ENCODE data around the gene IFNAR1. TPM values are rescaled to one million over a fixed set of nuclear protein-coding genes. Genes with fewer than 3 reads are reported as not detected.

IFNAR1 gene
- total and polyA plus RNA-seq, 2 of the 4 experiments (the other 2 are of a cell fraction) = 7.8 to 9.9 TPM

DNA sequence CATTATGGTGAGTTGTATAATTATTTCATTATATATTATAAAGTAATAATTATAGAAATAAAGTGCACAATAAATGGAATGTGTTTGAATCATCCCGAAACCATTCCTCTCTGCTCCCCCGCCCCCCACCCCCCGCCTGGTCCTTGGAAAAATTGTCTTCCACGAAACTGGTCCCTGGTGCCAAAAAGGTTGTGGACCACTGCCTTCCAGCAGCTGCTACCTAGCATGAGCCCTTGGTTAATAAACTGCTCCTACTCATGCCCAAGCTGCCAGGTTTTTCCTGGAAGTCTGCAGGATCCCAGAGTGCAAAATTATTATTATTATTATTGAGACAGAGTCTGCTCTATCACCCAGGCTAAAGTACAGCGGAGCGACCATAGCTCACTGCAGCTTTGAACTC is 71.7 kb downstream of the IFNAR1 start:
- no peak overlapping the region for H3K4me3 ChIP-seq (ENCODE audit: insufficient read depth, low read depth, low read length)
- no peaks in the 10 kb centered on the region for H3K27me3 ChIP-seq (ENCODE audit: control insufficient read depth, insufficient read depth, low read length)
- dilution Hi-C loops (cut with HindIII; ENCODE audit: low sequenced_read_pairs, unreplicated experiment) = no loop called here
- H2AK5ac ChIP-seq (ENCODE audit: low read depth, low read length) = no peak overlapping the region
- H4K5ac ChIP-seq (ENCODE audit: low read depth, low read length) = no peak overlapping the region
- no peaks in the 10 kb centered on the region for H3K36me3 ChIP-seq (ENCODE audit: control insufficient read depth, insufficient read depth, low read length)
- no peaks in the 10 kb centered on the region for H4K20me1 ChIP-seq (ENCODE audit: insufficient read depth, low read length)
- no peak overlapping the region for H2BK120ac ChIP-seq (ENCODE audit: low read depth, low read length)
- H3K4me2 ChIP-seq (ENCODE audit: low read depth, low read length) = no peak overlapping the region
- no peak overlapping the region for H3K9ac ChIP-seq (ENCODE audit: low read depth, low read length)
- ChIA-PET CTCF (interaction anchor here (0.6 kb wide), 1 partner anchor 209 kb away, joined by 3 read pairs; no protein-coding TSS in a partner anchor), POLR2A (ENCODE audit: unreplicated experiment) (no interaction called here)
- H2BK5ac ChIP-seq (ENCODE audit: low read depth, low read length, poor library complexity, severe bottlenecking) = no peak overlapping the region
- H3K9me3 ChIP-seq (ENCODE audit: control insufficient read depth, insufficient read depth, low read length) = no peaks in the 10 kb centered on the region
- H3K14ac ChIP-seq (replicated peaks; ENCODE audit: low read depth, low read length) = no peak overlapping the region
- no TSS peak for BruUV-seq (replicated peaks)
- in situ Hi-C loops (cut with MboI; ENCODE audit: low sequenced_read_pairs) = no loop called here
- no peak overlapping the region for H2AK9ac ChIP-seq (replicated peaks; ENCODE audit: low read depth, low read length, poor library complexity)
- no peak overlapping the region for H2AFZ ChIP-seq (replicated peaks; ENCODE audit: low read length, poor library complexity)
- H2BK15ac ChIP-seq (ENCODE audit: low read depth, low read length) = no peak overlapping the region
- H3K18ac ChIP-seq (ENCODE audit: low read depth, low read length) = no peak overlapping the region
- no peak overlapping the region for H4K91ac ChIP-seq (ENCODE audit: insufficient read depth, low read depth, low read length)
- no peak overlapping the region for H3K27ac ChIP-seq (ENCODE audit: insufficient read depth, low read length)
- H2BK20ac ChIP-seq (ENCODE audit: low read depth, low read length) = no peak overlapping the region
- no peak overlapping the region for H3K56ac ChIP-seq (ENCODE audit: extremely low read depth, insufficient read depth, low read length)
- intact Hi-C loops (cut with micrococcal nuclease) = no loop called here
- H3K79me1 ChIP-seq (ENCODE audit: low read depth in 1 of 2, low read length in 2 of 2) = no peaks in the 10 kb centered on the region
- WGBS, 2 experiments (ENCODE audit: extremely low coverage in 2 of 2, insufficient read length in 1 of 2) = no CpG with 5 or more reads among the region's 6 CpGs
- DNase-seq (no peak), ATAC-seq (ENCODE audit: low read depth) (no peak)
- no peak overlapping the region for H3K23ac ChIP-seq (ENCODE audit: low read depth, low read length)
- no peak overlapping the region for H4K8ac ChIP-seq (ENCODE audit: low read depth in 2 of 2, low read length in 2 of 2)
- peaks cover 10% of the 10 kb centered on the region for H3K4me1 ChIP-seq (ENCODE audit: control insufficient read depth, insufficient read depth, low read length)
- no peak overlapping the region for H3K4ac ChIP-seq (ENCODE audit: low read depth, low read length)
- TF ChIP-seq, protein P1, sequence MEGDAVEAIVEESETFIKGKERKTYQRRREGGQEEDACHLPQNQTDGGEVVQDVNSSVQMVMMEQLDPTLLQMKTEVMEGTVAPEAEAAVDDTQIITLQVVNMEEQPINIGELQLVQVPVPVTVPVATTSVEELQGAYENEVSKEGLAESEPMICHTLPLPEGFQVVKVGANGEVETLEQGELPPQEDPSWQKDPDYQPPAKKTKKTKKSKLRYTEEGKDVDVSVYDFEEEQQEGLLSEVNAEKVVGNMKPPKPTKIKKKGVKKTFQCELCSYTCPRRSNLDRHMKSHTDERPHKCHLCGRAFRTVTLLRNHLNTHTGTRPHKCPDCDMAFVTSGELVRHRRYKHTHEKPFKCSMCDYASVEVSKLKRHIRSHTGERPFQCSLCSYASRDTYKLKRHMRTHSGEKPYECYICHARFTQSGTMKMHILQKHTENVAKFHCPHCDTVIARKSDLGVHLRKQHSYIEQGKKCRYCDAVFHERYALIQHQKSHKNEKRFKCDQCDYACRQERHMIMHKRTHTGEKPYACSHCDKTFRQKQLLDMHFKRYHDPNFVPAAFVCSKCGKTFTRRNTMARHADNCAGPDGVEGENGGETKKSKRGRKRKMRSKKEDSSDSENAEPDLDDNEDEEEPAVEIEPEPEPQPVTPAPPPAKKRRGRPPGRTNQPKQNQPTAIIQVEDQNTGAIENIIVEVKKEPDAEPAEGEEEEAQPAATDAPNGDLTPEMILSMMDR (conservative IDR thresholded peaks at IDR 0.05; ENCODE audit: low read depth, low read length) = no peak
- H3K9me1 ChIP-seq (ENCODE audit: insufficient read depth, low read length) = no peaks in the 10 kb centered on the region; the same call in 1 of the 2 replicates

Measured in IMR-90 (cell line).